ENCODE data around the gene TTC38.

DNA sequence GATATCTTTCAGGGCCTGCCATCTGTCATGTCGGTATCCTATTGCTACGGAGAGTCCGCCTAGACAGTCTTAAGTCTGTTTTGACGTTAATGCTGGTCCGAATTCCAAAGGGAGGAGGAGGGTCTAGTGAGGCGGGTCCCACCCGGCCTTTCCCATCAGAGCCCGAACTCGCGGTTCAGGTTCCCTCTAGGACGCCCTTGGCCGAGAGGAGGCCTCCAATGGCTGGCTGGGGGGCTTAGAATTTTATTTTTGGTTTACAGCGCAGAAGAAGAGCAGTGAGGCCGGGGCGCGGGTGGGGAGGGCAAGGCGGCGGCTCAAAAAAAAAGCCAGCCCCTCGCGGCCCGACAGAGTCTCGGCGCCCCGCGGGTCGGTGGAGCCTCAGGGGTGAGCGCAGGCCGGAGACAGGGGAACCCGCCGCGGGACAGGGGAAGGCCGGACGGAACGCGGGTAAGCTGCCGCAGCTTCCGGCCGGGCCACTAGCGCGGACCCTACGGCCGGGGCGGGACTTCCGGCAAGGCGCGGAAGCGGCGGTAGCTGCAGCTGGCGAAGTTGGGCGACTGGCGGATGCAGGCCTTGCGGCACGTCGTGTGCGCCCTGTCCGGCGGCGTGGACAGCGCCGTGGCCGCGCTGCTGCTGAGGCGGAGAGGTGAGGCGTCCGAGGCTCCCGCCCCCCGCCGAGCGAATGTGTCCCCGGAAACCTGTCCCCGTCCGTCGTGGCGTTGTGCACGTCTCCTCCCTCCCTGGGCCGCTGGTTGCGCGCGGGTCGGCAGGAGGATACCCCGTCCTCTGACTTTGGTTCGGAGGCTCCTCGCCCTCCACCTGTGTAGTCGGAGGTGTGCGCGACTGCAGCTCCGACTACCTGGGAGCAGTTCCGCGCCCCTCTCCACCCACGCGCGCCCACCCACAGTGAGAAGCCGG lies 67.7 kb downstream of the TTC38 start, which contains the start of gene TRMU:
- TF ChIP-seq CTCF (IDR thresholded peaks at IDR 0.05; ENCODE audit: insufficient read depth, low read length) (no peak), POLR2AphosphoS5 (IDR thresholded peaks at IDR 0.05; ENCODE audit: low read depth) (peak; percentile 75), GABPA (IDR thresholded peaks at IDR 0.05; ENCODE audit: low read depth) (peak; percentile 98), SPI1 (IDR thresholded peaks at IDR 0.05; ENCODE audit: borderline replicate concordance, low read depth) (no peak)
- TF ChIP-seq, protein P1, sequence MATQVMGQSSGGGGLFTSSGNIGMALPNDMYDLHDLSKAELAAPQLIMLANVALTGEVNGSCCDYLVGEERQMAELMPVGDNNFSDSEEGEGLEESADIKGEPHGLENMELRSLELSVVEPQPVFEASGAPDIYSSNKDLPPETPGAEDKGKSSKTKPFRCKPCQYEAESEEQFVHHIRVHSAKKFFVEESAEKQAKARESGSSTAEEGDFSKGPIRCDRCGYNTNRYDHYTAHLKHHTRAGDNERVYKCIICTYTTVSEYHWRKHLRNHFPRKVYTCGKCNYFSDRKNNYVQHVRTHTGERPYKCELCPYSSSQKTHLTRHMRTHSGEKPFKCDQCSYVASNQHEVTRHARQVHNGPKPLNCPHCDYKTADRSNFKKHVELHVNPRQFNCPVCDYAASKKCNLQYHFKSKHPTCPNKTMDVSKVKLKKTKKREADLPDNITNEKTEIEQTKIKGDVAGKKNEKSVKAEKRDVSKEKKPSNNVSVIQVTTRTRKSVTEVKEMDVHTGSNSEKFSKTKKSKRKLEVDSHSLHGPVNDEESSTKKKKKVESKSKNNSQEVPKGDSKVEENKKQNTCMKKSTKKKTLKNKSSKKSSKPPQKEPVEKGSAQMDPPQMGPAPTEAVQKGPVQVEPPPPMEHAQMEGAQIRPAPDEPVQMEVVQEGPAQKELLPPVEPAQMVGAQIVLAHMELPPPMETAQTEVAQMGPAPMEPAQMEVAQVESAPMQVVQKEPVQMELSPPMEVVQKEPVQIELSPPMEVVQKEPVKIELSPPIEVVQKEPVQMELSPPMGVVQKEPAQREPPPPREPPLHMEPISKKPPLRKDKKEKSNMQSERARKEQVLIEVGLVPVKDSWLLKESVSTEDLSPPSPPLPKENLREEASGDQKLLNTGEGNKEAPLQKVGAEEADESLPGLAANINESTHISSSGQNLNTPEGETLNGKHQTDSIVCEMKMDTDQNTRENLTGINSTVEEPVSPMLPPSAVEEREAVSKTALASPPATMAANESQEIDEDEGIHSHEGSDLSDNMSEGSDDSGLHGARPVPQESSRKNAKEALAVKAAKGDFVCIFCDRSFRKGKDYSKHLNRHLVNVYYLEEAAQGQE (IDR thresholded peaks at IDR 0.05; ENCODE audit: insufficient replicate concordance, low read depth), result no peak

All from HL-60 (cell line).